Measurements from ENCODE around the gene PXYLP1. TPM values are rescaled to one million over a fixed set of nuclear protein-coding genes. Genes with fewer than 3 reads are reported as not detected.

Gene PXYLP1
- total and polyA plus RNA-seq, 3 experiments from 2014 or later = 6.6 to 9.5 (median 7.6) TPM

DNA sequence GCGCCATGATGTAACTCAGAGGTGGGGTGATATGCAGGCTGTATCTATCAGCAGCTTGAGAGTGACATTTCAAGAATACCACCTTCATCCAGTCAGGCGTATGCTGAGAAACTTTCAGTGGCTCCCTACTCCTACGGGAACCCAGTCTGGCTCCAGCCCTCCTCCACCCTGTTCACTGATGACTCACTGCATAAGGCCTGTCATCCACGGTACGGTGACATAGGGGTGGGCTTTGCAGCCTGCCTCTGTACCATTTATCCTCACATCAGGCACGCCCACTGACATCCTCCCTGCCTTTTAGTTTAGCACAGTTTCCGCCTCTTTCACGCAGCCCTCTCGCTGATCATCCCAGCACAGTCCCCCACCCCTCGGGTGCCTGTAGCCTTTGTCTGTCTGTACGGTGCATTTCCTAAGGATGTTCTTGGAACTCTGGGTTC lies 11.7 kb downstream of the PXYLP1 start:
- no peak overlapping the region for H3K27ac ChIP-seq (ENCODE audit: low read depth, low read length)
- peak overlapping the region; percentile 33 for H3K4me3 ChIP-seq (ENCODE audit: low read length)

GRCh38 chr3:141246224-141246957 lies 14.8 kb downstream of the PXYLP1 start:
- no peak for DNase-seq
- peaks cover 0 to 10% (median 0%) of the 10 kb centered on the region in 3 donors for H3K36me3 Mint-ChIP-seq
- no peaks in the 10 kb centered on the region for H3K27me3 Mint-ChIP-seq
- H3K9me3 ChIP-seq (ENCODE audit: low read length) = no peaks in the 10 kb centered on the region
- peak overlapping the region in 2 of 8 donors; percentile 7 to 36 for H3K27ac Mint-ChIP-seq
- no peak overlapping the region for H3K4me3 ChIP-seq (ENCODE audit: low read length)
- H3K36me3 ChIP-seq (ENCODE audit: insufficient read depth, low read length) = no peaks in the 10 kb centered on the region
- no peak overlapping the region for H3K4me3 Mint-ChIP-seq
- H3K27me3 ChIP-seq (ENCODE audit: insufficient read depth, low read length, poor library complexity, severe bottlenecking) = no peaks in the 10 kb centered on the region
- ChIA-PET POLR2A (interaction anchor here (1.6 kb wide), 1 partner anchor 20 kb away, joined by 7 read pairs; no protein-coding TSS in a partner anchor), CTCF (interaction anchor here (0.9 to 4.2 kb wide), 3 partner anchors 9 to 33 kb away, joined by 3 to 28 read pairs (median 3); partner anchors contain the start of gene PXYLP1)
- peaks cover 14 to 16% (median 14%) of the 10 kb centered on the region in 3 donors for H3K4me1 Mint-ChIP-seq
- H3K27ac ChIP-seq (ENCODE audit: low read depth, low read length) = no peak overlapping the region
- no peaks in the 10 kb centered on the region for H3K9me3 Mint-ChIP-seq
- peaks cover 16% of the 10 kb centered on the region for H3K4me1 ChIP-seq (ENCODE audit: insufficient read depth, low read length)

More for the DNA sequence above, 11.7 kb downstream of the PXYLP1 start:
- no peaks in the 10 kb centered on the region for H3K27me3 Mint-ChIP-seq
- H3K9me3 Mint-ChIP-seq = no peaks in the 10 kb centered on the region
- H3K27ac Mint-ChIP-seq = peak overlapping the region in 7 of 8 donors; percentile 22 to 88 (median 82)
- H3K4me1 Mint-ChIP-seq = peaks cover 20 to 42% (median 24%) of the 10 kb centered on the region in 3 donors
- Histone ChIP-seq H3K27me3 (ENCODE audit: insufficient read depth, low read length, poor library complexity, severe bottlenecking) (no peaks in the 10 kb centered on the region), H3K9me3 (ENCODE audit: low read length) (no peaks in the 10 kb centered on the region), H3K4me1 (ENCODE audit: insufficient read depth, low read length) (peaks cover 31% of the 10 kb centered on the region), H3K36me3 (ENCODE audit: insufficient read depth, low read length) (no peaks in the 10 kb centered on the region)
- ChIA-PET POLR2A (no interaction called here), CTCF (interaction anchor here (1.4 to 2.0 kb wide), 5 partner anchors 12 to 36 kb away, joined by 3 to 14 read pairs (median 4); partner anchors contain the start of gene PXYLP1)
- peak; percentile 11 to 79 (median 49) for DNase-seq
- peak overlapping the region; percentile 6 to 69 (median 57) for H3K4me3 Mint-ChIP-seq
- H3K36me3 Mint-ChIP-seq = peaks cover 0 to 7% (median 6%) of the 10 kb centered on the region in 3 donors

DNA sequence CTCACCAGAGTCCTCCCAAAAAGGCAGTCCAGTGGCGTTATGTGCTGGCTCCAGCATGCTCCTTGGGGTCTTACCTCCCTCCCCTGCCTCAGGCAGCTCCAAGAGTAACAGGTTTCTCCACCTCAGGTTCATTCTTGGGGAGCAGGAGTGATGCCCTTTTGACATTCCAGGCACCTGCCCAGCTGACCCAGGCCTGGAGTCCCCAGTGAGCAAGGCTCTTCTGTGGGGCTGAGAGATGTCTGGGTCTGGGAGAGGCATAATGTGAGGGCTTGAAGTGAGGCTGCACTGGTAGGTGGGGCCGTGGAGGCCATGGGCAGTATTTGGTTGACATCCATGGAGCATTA lies 15.3 kb downstream of the PXYLP1 start:
- Histone ChIP-seq H3K27ac (ENCODE audit: low read depth, low read length) (no peak overlapping the region), H3K4me3 (ENCODE audit: low read length) (no peak overlapping the region), H3K9me3 (ENCODE audit: low read length) (no peaks in the 10 kb centered on the region), H3K27me3 (ENCODE audit: insufficient read depth, low read length, poor library complexity, severe bottlenecking) (no peaks in the 10 kb centered on the region), H3K4me1 (ENCODE audit: insufficient read depth, low read length) (peaks cover 16% of the 10 kb centered on the region), H3K36me3 (ENCODE audit: insufficient read depth, low read length) (no peaks in the 10 kb centered on the region)
- Mint-ChIP-seq H3K27me3 (no peaks in the 10 kb centered on the region), H3K4me3 (no peak overlapping the region), H3K27ac (no peak overlapping the region), H3K4me1 (peaks cover 13 to 14% (median 13%) of the 10 kb centered on the region in 3 donors), H3K9me3 (no peaks in the 10 kb centered on the region), H3K36me3 (peaks cover 0 to 13% (median 0%) of the 10 kb centered on the region in 3 donors)
- ChIA-PET CTCF (interaction anchor here (4.2 kb wide), 1 partner anchor 15 kb away, joined by 28 read pairs; the partner anchor contains the start of gene PXYLP1), POLR2A (no interaction called here)
- no peak for DNase-seq

- H3K27me3 ChIP-seq (ENCODE audit: insufficient read depth, low read length, poor library complexity, severe bottlenecking) = no peaks in the 10 kb centered on the region
- peaks cover 0 to 11% (median 0%) of the 10 kb centered on the region in 3 donors for H3K36me3 Mint-ChIP-seq
- H3K27me3 Mint-ChIP-seq = no peaks in the 10 kb centered on the region
- H3K4me3 ChIP-seq (ENCODE audit: low read length) = no peak overlapping the region
- H3K9me3 ChIP-seq (ENCODE audit: low read length) = no peaks in the 10 kb centered on the region
- peaks cover 8% of the 10 kb centered on the region for H3K4me1 ChIP-seq (ENCODE audit: insufficient read depth, low read length)
- no peak overlapping the region for H3K27ac Mint-ChIP-seq
- H3K4me1 Mint-ChIP-seq = peaks cover 6 to 8% (median 8%) of the 10 kb centered on the region in 3 donors
- no peak overlapping the region for H3K27ac ChIP-seq (ENCODE audit: low read depth, low read length)
- H3K9me3 Mint-ChIP-seq = no peaks in the 10 kb centered on the region
- ChIA-PET CTCF (interaction anchor here (0.9 to 4.2 kb wide), 2 partner anchors 16 to 18 kb away, joined by 3 to 28 read pairs; partner anchors contain the start of gene PXYLP1), POLR2A (no interaction called here)
- no peaks in the 10 kb centered on the region for H3K36me3 ChIP-seq (ENCODE audit: insufficient read depth, low read length)
- H3K4me3 Mint-ChIP-seq = no peak overlapping the region
- no peak for DNase-seq
Observed at GRCh38 chr3:141248064-141248463, 16.4 kb downstream of the PXYLP1 start.

DNA sequence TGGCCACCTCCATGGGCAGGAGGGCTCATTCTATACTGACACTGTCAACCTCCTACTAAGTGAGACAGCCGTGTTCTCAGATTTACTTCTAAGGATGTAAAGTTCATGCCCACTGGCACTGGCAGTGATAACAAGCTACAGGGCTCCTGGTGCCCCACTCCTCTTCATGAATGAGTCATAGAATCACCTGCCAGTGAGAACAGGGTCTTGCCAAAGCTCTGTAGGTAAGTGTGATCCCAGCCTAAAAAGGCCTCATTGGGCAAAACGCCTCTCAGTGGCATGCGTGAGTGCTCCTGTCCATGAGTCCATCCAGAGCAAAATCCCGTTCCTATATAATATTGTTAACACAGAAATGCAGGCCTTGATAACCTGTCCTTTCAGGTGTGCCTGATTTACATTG lies 17.4 kb downstream of the PXYLP1 start:
- no peak for DNase-seq
- Histone ChIP-seq H3K4me3 (ENCODE audit: low read length) (no peak overlapping the region), H3K27ac (ENCODE audit: low read depth, low read length) (no peak overlapping the region), H3K36me3 (ENCODE audit: insufficient read depth, low read length) (no peaks in the 10 kb centered on the region), H3K27me3 (ENCODE audit: insufficient read depth, low read length, poor library complexity, severe bottlenecking) (no peaks in the 10 kb centered on the region), H3K9me3 (ENCODE audit: low read length) (no peaks in the 10 kb centered on the region), H3K4me1 (ENCODE audit: insufficient read depth, low read length) (no peaks in the 10 kb centered on the region)
- POLR2A ChIA-PET = interaction anchor here (1.0 kb wide), 1 partner anchor 17 kb away, joined by 3 read pairs; the partner anchor contains the start of gene PXYLP1
- Mint-ChIP-seq H3K4me3 (no peak overlapping the region), H3K27ac (no peak overlapping the region), H3K4me1 (no peaks in the 10 kb centered on the region), H3K27me3 (no peaks in the 10 kb centered on the region), H3K36me3 (peaks cover 0 to 11% (median 0%) of the 10 kb centered on the region in 3 donors), H3K9me3 (no peaks in the 10 kb centered on the region)
- CTCF ChIA-PET = interaction anchor here (0.7 kb wide), 1 partner anchor 17 kb away, joined by 4 read pairs; the partner anchor contains the start of gene PXYLP1

GRCh38 chr3:141250342-141250741 lies 18.7 kb downstream of the PXYLP1 start:
- no peak overlapping the region for H3K27ac ChIP-seq (ENCODE audit: low read depth, low read length)
- no peaks in the 10 kb centered on the region for H3K4me1 ChIP-seq (ENCODE audit: insufficient read depth, low read length)
- CTCF ChIA-PET = interaction anchor here (3.4 kb wide), 1 partner anchor 18 kb away, joined by 12 read pairs; the partner anchor contains the start of gene PXYLP1
- no peak overlapping the region for H3K4me3 ChIP-seq (ENCODE audit: low read length)
- H3K9me3 Mint-ChIP-seq = no peaks in the 10 kb centered on the region
- no peaks in the 10 kb centered on the region for H3K9me3 ChIP-seq (ENCODE audit: low read length)
- peaks cover 0 to 7% (median 0%) of the 10 kb centered on the region in 3 donors for H3K36me3 Mint-ChIP-seq
- no peaks in the 10 kb centered on the region for H3K27me3 Mint-ChIP-seq
- H3K4me1 Mint-ChIP-seq = peaks cover 0 to 2% (median 0%) of the 10 kb centered on the region in 3 donors
- POLR2A ChIA-PET = no interaction called here
- no peak overlapping the region for H3K4me3 Mint-ChIP-seq
- no peaks in the 10 kb centered on the region for H3K27me3 ChIP-seq (ENCODE audit: insufficient read depth, low read length, poor library complexity, severe bottlenecking)
- H3K27ac Mint-ChIP-seq = no peak overlapping the region
- no peak for DNase-seq
- no peaks in the 10 kb centered on the region for H3K36me3 ChIP-seq (ENCODE audit: insufficient read depth, low read length)

GRCh38 chr3:141250828-141251227 lies 19.2 kb downstream of the PXYLP1 start:
- no peaks in the 10 kb centered on the region for H3K27me3 ChIP-seq (ENCODE audit: insufficient read depth, low read length, poor library complexity, severe bottlenecking)
- H3K4me3 ChIP-seq (ENCODE audit: low read length) = no peak overlapping the region
- peaks cover 0 to 6% (median 0%) of the 10 kb centered on the region in 3 donors for H3K36me3 Mint-ChIP-seq
- H3K27ac Mint-ChIP-seq = peak overlapping the region in 2 of 8 donors; percentile 23 to 57
- no peak overlapping the region for H3K27ac ChIP-seq (ENCODE audit: low read depth, low read length)
- H3K4me1 ChIP-seq (ENCODE audit: insufficient read depth, low read length) = peaks cover 5% of the 10 kb centered on the region
- no peak overlapping the region for H3K4me3 Mint-ChIP-seq
- POLR2A ChIA-PET = no interaction called here
- CTCF ChIA-PET = interaction anchor here (3.4 kb wide), 1 partner anchor 19 kb away, joined by 12 read pairs; the partner anchor contains the start of gene PXYLP1
- DNase-seq = no peak
- no peaks in the 10 kb centered on the region for H3K36me3 ChIP-seq (ENCODE audit: insufficient read depth, low read length)
- H3K4me1 Mint-ChIP-seq = peaks cover 2 to 7% (median 4%) of the 10 kb centered on the region in 3 donors
- H3K27me3 Mint-ChIP-seq = no peaks in the 10 kb centered on the region
- no peaks in the 10 kb centered on the region for H3K9me3 Mint-ChIP-seq
- H3K9me3 ChIP-seq (ENCODE audit: low read length) = no peaks in the 10 kb centered on the region

GRCh38 chr3:141253326-141253725 lies 21.7 kb downstream of the PXYLP1 start:
- Histone ChIP-seq H3K4me3 (ENCODE audit: low read length) (no peak overlapping the region), H3K9me3 (ENCODE audit: low read length) (no peaks in the 10 kb centered on the region), H3K4me1 (ENCODE audit: insufficient read depth, low read length) (peaks cover 14% of the 10 kb centered on the region), H3K27ac (ENCODE audit: low read depth, low read length) (no peak overlapping the region), H3K36me3 (ENCODE audit: insufficient read depth, low read length) (no peaks in the 10 kb centered on the region), H3K27me3 (ENCODE audit: insufficient read depth, low read length, poor library complexity, severe bottlenecking) (no peaks in the 10 kb centered on the region)
- no peaks in the 10 kb centered on the region for H3K27me3 Mint-ChIP-seq
- peaks cover 8 to 15% (median 9%) of the 10 kb centered on the region in 3 donors for H3K4me1 Mint-ChIP-seq
- H3K27ac Mint-ChIP-seq = no peak overlapping the region
- peaks cover 0 to 6% (median 0%) of the 10 kb centered on the region in 3 donors for H3K36me3 Mint-ChIP-seq
- no peak overlapping the region for H3K4me3 Mint-ChIP-seq
- POLR2A ChIA-PET = no interaction called here
- CTCF ChIA-PET = interaction anchor here (3.4 kb wide), 1 partner anchor 21 kb away, joined by 12 read pairs; the partner anchor contains the start of gene PXYLP1
- DNase-seq = no peak
- H3K9me3 Mint-ChIP-seq = no peaks in the 10 kb centered on the region

Measured in CD8-positive, alpha-beta memory T cell (primary cell).